HG03342 (cell line): ENCODE data around the gene LRRFIP2.

Experiments
- ATAC-seq: cut with Tn5 transposase; IDR thresholded peaks from one replicate; pipeline ENCODE4 v1.9.1; 2021; ENCODE audit warnings: mild to moderate bottlenecking, moderate library complexity; ENCODE audit not compliant: unreplicated experiment

Gene LRRFIP2

GRCh38 chr3:37117548-37117947 is 56.8 kb downstream of the LRRFIP2 start:
- ATAC-seq, result no peak

GRCh38 chr3:37116998-37117397 is 57.4 kb downstream of the LRRFIP2 start:
- no peak for ATAC-seq

GRCh38 chr3:37115446-37115845 is 58.9 kb downstream of the LRRFIP2 start:
- ATAC-seq, result no peak

GRCh38 chr3:37114251-37115145 is 59.9 kb downstream of the LRRFIP2 start:
- no peak for ATAC-seq

GRCh38 chr3:37112987-37113386 is 61.4 kb downstream of the LRRFIP2 start:
- no peak for ATAC-seq

GRCh38 chr3:37111199-37111598 is 63.2 kb downstream of the LRRFIP2 start:
- no peak for ATAC-seq

GRCh38 chr3:37107846-37108245 is 66.5 kb downstream of the LRRFIP2 start:
- ATAC-seq, result no peak

- no peak for ATAC-seq
Observed at GRCh38 chr3:37103103-37103808, 71.1 kb downstream of the LRRFIP2 start.

- ATAC-seq, result no peak
Observed at GRCh38 chr3:37100411-37100810, 74.0 kb downstream of the LRRFIP2 start.

- no peak for ATAC-seq
Observed at GRCh38 chr3:37099469-37099868, 74.9 kb downstream of the LRRFIP2 start.

- no peak for ATAC-seq
Observed at GRCh38 chr3:37098884-37099283, 75.5 kb downstream of the LRRFIP2 start.

- ATAC-seq, result peak; percentile 62
Observed at GRCh38 chr3:37097776-37098175, 76.6 kb downstream of the LRRFIP2 start.

GRCh38 chr3:37096975-37097374 is 77.4 kb downstream of the LRRFIP2 start:
- no peak for ATAC-seq

- ATAC-seq, result no peak
Observed at GRCh38 chr3:37096288-37096687, 78.1 kb downstream of the LRRFIP2 start.

GRCh38 chr3:37094636-37095035 is 79.7 kb downstream of the LRRFIP2 start:
- no peak for ATAC-seq

- no peak for ATAC-seq
Observed at GRCh38 chr3:37093481-37093880, 80.9 kb downstream of the LRRFIP2 start.

GRCh38 chr3:37092484-37092883 is 81.9 kb downstream of the LRRFIP2 start:
- ATAC-seq, result no peak

GRCh38 chr3:37087870-37088269 is 86.5 kb downstream of the LRRFIP2 start:
- no peak for ATAC-seq

- no peak for ATAC-seq
Observed at GRCh38 chr3:37086918-37087317, 87.5 kb downstream of the LRRFIP2 start.

GRCh38 chr3:37082317-37082716 is 92.1 kb downstream of the LRRFIP2 start:
- no peak for ATAC-seq

GRCh38 chr3:37075955-37076354 is 98.4 kb downstream of the LRRFIP2 start:
- no peak for ATAC-seq

- ATAC-seq, result no peak
Observed at GRCh38 chr3:37074178-37074577, 100.2 kb downstream of the LRRFIP2 start.
